ENCODE measurements around the gene TMC7. TPM values are rescaled to one million over a fixed set of nuclear protein-coding genes. Genes with fewer than 3 reads are reported as not detected.
"Not testable (repeated sequence)": the region's sequence is repeated elsewhere in the genome, so short reads cannot be mapped to it uniquely, and the experiment has no call there.

TMC7 gene
- total and polyA plus RNA-seq, 2 of the 8 experiments (the other 6 are each of a cell fraction or from before 2014, with no cell fraction given): 2.3 to 2.6 TPM

DNA sequence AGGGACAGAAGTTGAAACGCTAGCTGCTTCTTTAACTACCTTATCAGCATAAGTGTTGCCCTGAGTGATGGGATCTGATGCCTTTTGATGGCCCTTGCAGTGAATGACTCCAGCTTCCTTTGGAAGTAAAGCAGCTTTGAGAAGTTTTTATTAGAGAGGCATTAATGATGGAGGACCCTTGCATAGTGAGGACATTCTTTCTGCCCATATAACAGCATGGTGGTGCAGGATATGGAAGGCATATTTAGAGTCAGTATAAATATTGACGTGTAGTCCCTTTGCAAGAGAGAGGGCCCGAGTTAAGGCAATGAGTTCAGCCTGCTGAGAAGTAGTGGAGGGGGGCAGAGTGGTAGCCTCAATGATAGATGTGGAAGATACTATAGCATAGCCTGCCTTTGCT is 9.8 kb downstream of the TMC7 start:
- H3K27me3 ChIP-seq (replicated peaks in 1 of 4; ENCODE audit: control insufficient read depth in 3 of 4, extremely low read depth in 1 of 4, insufficient read depth in 3 of 4, low read length in 3 of 4); H4K20me1 ChIP-seq (replicated peaks in 1 of 2; ENCODE audit: control insufficient read depth in 1 of 2, insufficient read depth in 2 of 2, low read length in 2 of 2); H4K5ac ChIP-seq (ENCODE audit: insufficient read length, low read depth, low read length); H3K9ac ChIP-seq (replicated peaks in 1 of 4; ENCODE audit: extremely low read depth in 1 of 4, low read depth in 3 of 4, low read length in 3 of 4); H3K79me1 ChIP-seq (ENCODE audit: low read depth, low read length); DNase-seq (ENCODE audit: low read depth in 1 of 2, low spot score in 2 of 2); H2BK15ac ChIP-seq (ENCODE audit: low read length); POLR2A ChIA-PET (ENCODE audit: partially characterized antibody); H3K4me2 ChIP-seq (ENCODE audit: insufficient read depth in 1 of 2, low read depth in 2 of 2, low read length in 2 of 2); H3K23ac ChIP-seq (ENCODE audit: insufficient read length); H2AK5ac ChIP-seq (ENCODE audit: low read depth, low read length); H4K8ac ChIP-seq (ENCODE audit: extremely low read depth, insufficient read depth, low read length); H2BK20ac ChIP-seq (ENCODE audit: low read length); H2BK120ac ChIP-seq (replicated peaks; ENCODE audit: low read depth, low read length); H3K14ac ChIP-seq (ENCODE audit: insufficient read length); H3K4me1 ChIP-seq (replicated peaks in 1 of 4; ENCODE audit: control insufficient read depth in 3 of 4, insufficient read depth in 4 of 4, low read length in 3 of 4); H2BK12ac ChIP-seq (ENCODE audit: low read depth, low read length); H2BK5ac ChIP-seq (ENCODE audit: low read depth, low read length); H3K9me3 ChIP-seq (ENCODE audit: insufficient read depth in 2 of 2, low read depth in 1 of 2, low read length in 1 of 2); H3K79me2 ChIP-seq (ENCODE audit: control insufficient read depth in 1 of 2, insufficient read depth in 2 of 2, low read length in 2 of 2); H3K27ac ChIP-seq (ENCODE audit: low read depth, low read length); H3K23me2 ChIP-seq (ENCODE audit: low read depth, low read length); FAIRE-seq; H2AFZ ChIP-seq (ENCODE audit: low read length); H3K4me3 ChIP-seq (ENCODE audit: extremely low read depth in 1 of 4, insufficient read depth in 2 of 4, low read depth in 3 of 4, low read length in 4 of 4); H3K36me3 ChIP-seq (ENCODE audit: control insufficient read depth in 2 of 4, insufficient read depth in 4 of 4, low read length in 3 of 4); H3K4ac ChIP-seq (replicated peaks; ENCODE audit: insufficient read length, low read depth, low read length); H3K56ac ChIP-seq (replicated peaks; ENCODE audit: insufficient read length, low read depth, low read length); H4K91ac ChIP-seq (replicated peaks; ENCODE audit: insufficient read length, low read length); H3K18ac ChIP-seq (ENCODE audit: extremely low read depth, low read length): not testable (repeated sequence)
- CTCF ChIA-PET (ENCODE audit: partially characterized antibody): interaction anchor here (1.0 kb wide), 1 partner anchor 15 kb away, joined by 4 read pairs; no protein-coding TSS in a partner anchor
- WGBS, 2 experiments (ENCODE audit: extremely low coverage in 1 of 2, insufficient coverage in 1 of 2, insufficient read length in 1 of 2, insufficient replicate concordance in 2 of 2, low coverage in 1 of 2, low lambda C conversion rate in 2 of 2, missing lambda C conversion rate in 1 of 2): 98% methylated on average over 3 of the region's 3 CpGs; no CpG with 5 or more reads in 1 of the 2 experiments

GRCh38 chr16:18994181-18994580 is 10.4 kb downstream of the TMC7 start:
- H2BK120ac ChIP-seq (replicated peaks; ENCODE audit: low read depth, low read length); H3K36me3 ChIP-seq (ENCODE audit: control insufficient read depth in 2 of 4, insufficient read depth in 4 of 4, low read length in 3 of 4); DNase-seq (ENCODE audit: low read depth in 1 of 2, low spot score in 2 of 2); H3K9me3 ChIP-seq (ENCODE audit: insufficient read depth in 2 of 2, low read depth in 1 of 2, low read length in 1 of 2); H3K4me3 ChIP-seq (ENCODE audit: extremely low read depth in 1 of 4, insufficient read depth in 2 of 4, low read depth in 3 of 4, low read length in 4 of 4); H3K18ac ChIP-seq (ENCODE audit: extremely low read depth, low read length); H3K23ac ChIP-seq (ENCODE audit: insufficient read length); H3K27me3 ChIP-seq (replicated peaks in 1 of 4; ENCODE audit: control insufficient read depth in 3 of 4, extremely low read depth in 1 of 4, insufficient read depth in 3 of 4, low read length in 3 of 4); H2AK5ac ChIP-seq (ENCODE audit: low read depth, low read length); H3K4ac ChIP-seq (replicated peaks; ENCODE audit: insufficient read length, low read depth, low read length); H2AFZ ChIP-seq (ENCODE audit: low read length); H3K14ac ChIP-seq (ENCODE audit: insufficient read length); H2BK12ac ChIP-seq (ENCODE audit: low read depth, low read length); H3K56ac ChIP-seq (replicated peaks; ENCODE audit: insufficient read length, low read depth, low read length); H3K79me2 ChIP-seq (ENCODE audit: control insufficient read depth in 1 of 2, insufficient read depth in 2 of 2, low read length in 2 of 2); H3K4me1 ChIP-seq (replicated peaks in 1 of 4; ENCODE audit: control insufficient read depth in 3 of 4, insufficient read depth in 4 of 4, low read length in 3 of 4); H3K4me2 ChIP-seq (ENCODE audit: insufficient read depth in 1 of 2, low read depth in 2 of 2, low read length in 2 of 2); H3K27ac ChIP-seq (ENCODE audit: low read depth, low read length); H2BK20ac ChIP-seq (ENCODE audit: low read length); FAIRE-seq; POLR2A ChIA-PET (ENCODE audit: partially characterized antibody); H2BK5ac ChIP-seq (ENCODE audit: low read depth, low read length); H4K91ac ChIP-seq (replicated peaks; ENCODE audit: insufficient read length, low read length); H4K20me1 ChIP-seq (replicated peaks in 1 of 2; ENCODE audit: control insufficient read depth in 1 of 2, insufficient read depth in 2 of 2, low read length in 2 of 2); H4K8ac ChIP-seq (ENCODE audit: extremely low read depth, insufficient read depth, low read length); H3K23me2 ChIP-seq (ENCODE audit: low read depth, low read length); H4K5ac ChIP-seq (ENCODE audit: insufficient read length, low read depth, low read length); H2BK15ac ChIP-seq (ENCODE audit: low read length); H3K79me1 ChIP-seq (ENCODE audit: low read depth, low read length); H3K9ac ChIP-seq (replicated peaks in 1 of 4; ENCODE audit: extremely low read depth in 1 of 4, low read depth in 3 of 4, low read length in 3 of 4): not testable (repeated sequence)
- CTCF ChIA-PET (ENCODE audit: partially characterized antibody): interaction anchor here (0.7 kb wide), 1 partner anchor 10 kb away, joined by 3 read pairs; no protein-coding TSS in a partner anchor
- WGBS, 2 experiments (ENCODE audit: extremely low coverage in 1 of 2, insufficient coverage in 1 of 2, insufficient read length in 1 of 2, insufficient replicate concordance in 2 of 2, low coverage in 1 of 2, low lambda C conversion rate in 2 of 2, missing lambda C conversion rate in 1 of 2): 73% methylated on average over 7 of the region's 7 CpGs; no CpG with 5 or more reads in 1 of the 2 experiments

Measured in H1 (cell line).